ENCODE measurements around the gene HGFAC.
A peak's percentile ranks its signal among the peaks of the same experiment; 100 is the strongest.
"Not testable (repeated sequence)": the region's sequence is repeated elsewhere in the genome, so short reads cannot be mapped to it uniquely, and the experiment has no call there.

Gene HGFAC

DNA sequence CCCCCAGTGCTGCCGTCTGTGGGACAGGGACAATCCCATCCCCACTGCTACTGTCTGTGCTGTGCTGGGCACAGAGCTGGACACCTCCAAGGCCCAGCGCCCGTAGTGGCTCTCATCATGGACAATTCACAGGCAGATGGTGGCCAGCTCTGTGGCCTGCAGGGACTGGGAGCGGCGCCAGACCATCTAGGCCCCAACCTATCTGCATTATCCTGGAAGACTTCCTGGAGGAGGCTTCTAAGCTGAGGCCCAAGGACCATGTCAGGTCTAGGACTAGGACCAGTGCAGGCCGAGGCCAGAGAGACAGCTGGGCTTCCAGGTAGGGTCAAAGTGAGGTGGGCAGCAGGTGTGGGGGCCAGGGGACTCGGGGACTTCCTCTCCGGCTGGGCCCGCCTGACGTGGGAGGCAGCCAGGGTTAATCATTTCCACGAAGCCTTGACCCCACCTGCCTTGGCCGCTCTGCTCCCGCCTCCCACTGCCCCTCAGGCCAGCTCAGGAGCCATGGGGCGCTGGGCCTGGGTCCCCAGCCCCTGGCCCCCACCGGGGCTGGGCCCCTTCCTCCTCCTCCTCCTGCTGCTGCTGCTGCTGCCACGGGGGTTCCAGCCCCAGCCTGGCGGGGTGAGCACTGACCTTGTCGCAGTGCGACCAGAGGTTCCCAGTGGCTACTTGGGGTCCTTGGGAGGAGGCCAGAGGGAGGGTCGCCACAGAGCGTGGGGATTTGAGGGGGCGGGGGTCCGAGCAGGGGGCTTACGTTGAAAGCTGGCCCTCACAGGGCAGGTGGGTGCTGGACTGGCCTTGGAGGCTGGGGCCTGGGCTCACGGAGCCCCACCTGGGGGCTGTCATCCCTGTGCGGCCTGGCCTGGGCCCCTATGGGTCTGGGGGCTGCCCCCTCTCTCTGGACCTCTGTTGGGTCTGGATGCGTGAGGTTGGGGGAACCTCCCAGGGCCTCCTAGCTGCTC is at the start of gene HGFAC:
Gene HGFAC, plus strand, starts transcription at position 468 of the 959 bp plus-strand sequence. Its CDS starts 34 bp downstream, at position 502.
- no peak for DNase-seq

DNA sequence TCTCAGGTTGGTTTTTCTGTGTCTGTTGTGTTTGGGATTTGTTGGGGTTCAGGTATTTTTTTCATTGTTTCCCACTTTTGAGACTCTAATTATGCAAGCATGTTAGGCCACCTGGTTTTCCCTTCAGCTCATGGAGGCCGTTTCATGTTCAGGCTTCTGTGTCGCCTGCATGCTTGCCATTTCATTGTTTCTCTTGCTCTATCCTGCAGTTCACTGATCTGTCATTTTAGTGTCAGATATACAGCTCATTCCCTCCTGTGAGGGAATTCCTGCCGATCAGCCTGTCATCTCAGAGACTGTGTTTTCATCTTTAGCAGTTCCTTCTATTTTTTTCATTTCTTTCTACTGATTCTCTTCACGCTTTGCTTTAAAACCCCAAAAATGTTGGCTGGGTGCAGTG is 49.4 kb upstream of the HGFAC start:
- DNase-seq: no peak

- no peak for DNase-seq
Measured at GRCh38 chr4:3393171-3393570, 48.6 kb upstream of the HGFAC start.

DNA sequence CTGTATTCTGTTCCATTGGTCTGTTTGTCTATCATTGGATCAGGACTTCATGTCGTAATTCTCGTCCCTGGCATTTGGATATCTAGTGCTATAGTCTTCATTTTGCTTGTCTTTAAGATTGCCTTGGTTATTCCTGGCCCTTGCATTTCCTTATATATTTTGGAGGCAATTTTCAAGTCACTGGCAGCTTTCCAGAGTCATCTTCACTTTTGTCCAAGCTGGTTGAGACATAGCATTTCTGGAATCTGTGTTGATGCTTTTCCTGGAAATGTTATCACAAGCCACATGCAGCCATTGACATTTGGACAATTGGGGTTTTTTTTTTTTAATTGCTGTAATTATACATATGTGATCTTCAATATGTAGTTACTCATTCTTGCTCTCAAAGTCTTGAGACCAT is 45.2 kb upstream of the HGFAC start:
- DNase-seq: no peak

DNA sequence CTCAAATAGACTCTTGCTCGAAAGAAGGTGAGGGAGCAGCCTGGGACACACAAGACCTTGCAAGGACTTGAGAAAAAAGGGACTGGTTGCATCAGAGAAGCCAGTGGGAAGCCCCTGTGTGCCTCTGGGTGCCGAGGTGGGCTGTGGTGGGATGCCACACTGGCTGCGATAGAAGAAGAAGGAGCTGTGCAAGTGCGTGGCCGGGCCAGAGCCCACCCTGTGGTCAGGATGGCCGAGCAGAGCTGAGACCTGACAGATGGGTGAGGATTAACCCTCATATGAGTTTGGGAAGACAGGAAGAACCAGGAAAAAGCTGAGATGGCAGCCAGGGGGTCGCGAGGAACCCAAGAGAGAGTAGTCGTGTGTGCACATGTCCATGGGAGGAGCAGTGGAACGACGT is 44.6 kb upstream of the HGFAC start:
- DNase-seq: no peak

- peak; percentile 26 for DNase-seq
Measured at GRCh38 chr4:3399277-3400194, 42.2 kb upstream of the HGFAC start.

DNA sequence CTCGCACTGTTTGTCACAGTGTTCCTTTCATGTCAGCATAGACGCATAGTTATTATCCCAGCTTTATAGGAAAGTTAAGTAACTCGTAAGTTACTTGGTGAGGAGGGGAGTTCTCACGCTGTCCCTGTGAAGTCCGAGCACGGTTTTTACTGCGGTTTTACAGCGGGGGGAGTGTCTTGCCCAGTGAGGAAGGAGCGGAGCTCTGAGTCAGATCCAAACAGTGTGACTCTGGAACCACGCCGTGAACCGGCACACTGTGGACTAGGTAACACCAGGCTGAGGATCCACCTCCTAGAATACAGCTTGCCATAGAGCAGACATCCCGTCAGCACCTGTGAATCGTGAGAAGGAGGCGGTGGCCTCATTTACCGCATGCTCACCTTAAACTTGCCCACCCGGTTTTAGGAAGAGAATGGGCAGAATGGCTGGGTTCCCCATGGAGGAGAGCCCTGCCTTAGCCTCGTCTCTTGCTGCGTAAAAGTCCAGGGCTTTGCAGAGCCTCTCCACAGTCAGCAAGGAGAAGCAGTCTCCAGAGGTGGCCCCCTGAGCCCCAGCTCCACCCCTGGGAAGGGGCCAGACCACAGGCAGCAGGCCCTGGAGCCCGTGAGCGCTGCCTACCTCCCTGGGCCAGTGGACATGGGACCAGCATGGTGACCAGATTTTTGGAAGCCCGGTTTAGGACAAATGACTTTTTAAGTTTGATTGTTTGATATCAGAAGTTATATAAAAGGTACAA is 40.2 kb upstream of the HGFAC start:
- no peak for DNase-seq

DNA sequence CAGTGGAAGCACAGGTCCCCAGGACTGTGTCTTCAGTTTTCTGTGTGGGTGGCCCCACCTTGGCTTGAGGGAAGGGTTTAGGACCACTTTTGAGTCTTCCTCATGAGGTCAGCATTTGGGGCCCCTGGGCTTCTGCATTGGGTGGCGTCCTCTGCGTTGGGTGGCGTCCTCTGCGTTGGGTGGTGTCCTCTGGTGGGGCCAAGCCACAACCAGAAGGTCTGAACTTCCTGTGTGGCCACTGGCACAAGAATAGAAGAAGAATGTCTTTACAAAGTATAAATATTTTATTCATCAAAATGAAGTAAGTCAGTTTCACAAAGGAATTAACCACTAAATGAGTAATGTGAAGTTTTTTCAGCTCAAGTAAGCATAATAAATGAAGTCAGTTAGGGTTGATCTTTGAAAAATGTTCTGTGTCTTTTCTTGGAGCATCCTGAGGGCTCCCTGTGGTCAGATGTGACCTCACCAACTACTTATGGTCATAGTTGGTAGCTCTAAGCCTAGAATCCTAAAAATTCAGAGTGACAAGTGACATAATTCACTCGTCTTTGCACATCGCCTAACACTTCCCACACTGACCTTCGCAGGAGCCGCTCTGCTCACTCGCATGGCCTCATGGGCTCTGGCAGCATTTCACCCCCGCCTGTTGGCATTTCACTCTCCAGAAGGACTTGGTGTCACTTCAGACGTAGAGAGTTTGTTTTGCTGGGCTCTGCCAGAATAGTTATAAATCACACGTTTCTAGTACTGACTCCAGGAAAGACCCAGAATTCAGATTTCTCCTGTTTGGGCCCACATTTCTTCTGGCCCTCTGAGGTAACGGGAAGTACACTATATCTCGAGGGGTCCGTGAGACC is 39.0 kb upstream of the HGFAC start:
- no peak for DNase-seq

- DNase-seq: no peak
Measured at GRCh38 chr4:3403348-3403906, 38.3 kb upstream of the HGFAC start.

GRCh38 chr4:3404546-3404945 is 37.2 kb upstream of the HGFAC start:
- no peak for DNase-seq

GRCh38 chr4:3405176-3405575 is 36.6 kb upstream of the HGFAC start:
- no peak for DNase-seq

DNA sequence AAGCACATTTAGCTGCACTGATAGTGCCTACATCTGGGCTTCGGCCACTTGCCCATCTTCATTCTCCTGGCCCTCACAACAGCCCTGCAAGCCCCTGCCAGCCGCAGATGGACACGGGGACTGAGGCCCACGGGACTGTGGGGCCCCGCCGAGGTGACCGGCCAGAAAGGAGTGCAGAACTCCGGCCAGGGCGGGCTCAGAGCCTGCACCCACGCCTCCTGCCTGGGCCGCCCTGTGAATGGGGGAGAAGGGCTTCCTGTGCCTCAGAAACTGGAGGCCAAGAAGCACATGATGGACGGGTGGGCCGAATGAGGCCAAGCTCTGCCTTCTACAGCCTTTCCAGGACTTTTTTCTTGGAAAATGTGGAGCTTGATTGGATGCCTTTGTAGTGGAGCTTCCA is 35.7 kb upstream of the HGFAC start:
- no peak for DNase-seq

- DNase-seq: no peak
Measured at GRCh38 chr4:3406431-3406830, 35.3 kb upstream of the HGFAC start.

- no peak for DNase-seq
Measured at GRCh38 chr4:3407171-3407771, 34.5 kb upstream of the HGFAC start.

DNA sequence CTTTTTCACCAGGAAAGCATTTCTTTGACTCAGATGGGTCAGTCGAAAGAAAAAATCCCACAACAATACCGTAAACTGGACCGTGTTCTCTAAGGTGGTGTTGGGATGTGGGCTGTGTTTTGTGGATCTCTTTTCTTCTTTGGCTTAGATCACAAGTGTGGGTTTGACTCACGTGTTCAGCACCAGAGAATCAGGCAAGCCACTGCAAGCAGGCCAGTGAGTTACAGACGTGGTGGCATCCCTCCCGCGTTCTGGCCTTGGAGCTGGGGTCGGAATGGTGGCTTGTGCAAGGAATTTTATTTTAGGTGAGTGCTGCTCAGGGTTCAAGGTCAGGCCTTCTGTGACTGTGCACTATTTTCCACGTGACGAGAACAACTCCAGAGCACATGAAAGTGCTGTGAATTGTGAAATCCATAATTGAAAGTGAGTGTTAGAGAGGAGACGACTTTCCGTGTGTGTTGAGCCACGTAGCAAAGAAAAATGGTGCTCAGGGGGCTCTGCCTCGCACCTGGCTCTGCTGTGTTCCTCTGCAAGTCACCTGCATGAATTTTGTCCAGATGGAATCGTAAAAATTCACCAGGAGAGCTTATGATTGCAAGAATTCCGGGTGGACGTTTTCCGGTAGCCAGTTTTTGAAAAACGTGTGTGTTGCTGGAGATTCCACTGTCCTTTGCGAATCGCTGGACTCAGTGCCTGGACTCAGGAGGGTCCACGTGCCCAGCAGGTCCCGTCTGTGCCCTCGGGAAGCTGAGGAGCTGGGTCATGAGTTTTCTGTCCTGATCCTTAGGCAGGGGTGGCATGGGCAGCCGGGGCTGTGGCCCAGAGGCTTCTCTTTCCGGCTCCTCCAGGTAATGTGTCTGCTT is 33.6 kb upstream of the HGFAC start:
- no peak for DNase-seq

- no peak for DNase-seq
Measured at GRCh38 chr4:3408793-3409330, 32.9 kb upstream of the HGFAC start.

- DNase-seq: no peak
Measured at GRCh38 chr4:3409571-3410091, 32.1 kb upstream of the HGFAC start.

DNA sequence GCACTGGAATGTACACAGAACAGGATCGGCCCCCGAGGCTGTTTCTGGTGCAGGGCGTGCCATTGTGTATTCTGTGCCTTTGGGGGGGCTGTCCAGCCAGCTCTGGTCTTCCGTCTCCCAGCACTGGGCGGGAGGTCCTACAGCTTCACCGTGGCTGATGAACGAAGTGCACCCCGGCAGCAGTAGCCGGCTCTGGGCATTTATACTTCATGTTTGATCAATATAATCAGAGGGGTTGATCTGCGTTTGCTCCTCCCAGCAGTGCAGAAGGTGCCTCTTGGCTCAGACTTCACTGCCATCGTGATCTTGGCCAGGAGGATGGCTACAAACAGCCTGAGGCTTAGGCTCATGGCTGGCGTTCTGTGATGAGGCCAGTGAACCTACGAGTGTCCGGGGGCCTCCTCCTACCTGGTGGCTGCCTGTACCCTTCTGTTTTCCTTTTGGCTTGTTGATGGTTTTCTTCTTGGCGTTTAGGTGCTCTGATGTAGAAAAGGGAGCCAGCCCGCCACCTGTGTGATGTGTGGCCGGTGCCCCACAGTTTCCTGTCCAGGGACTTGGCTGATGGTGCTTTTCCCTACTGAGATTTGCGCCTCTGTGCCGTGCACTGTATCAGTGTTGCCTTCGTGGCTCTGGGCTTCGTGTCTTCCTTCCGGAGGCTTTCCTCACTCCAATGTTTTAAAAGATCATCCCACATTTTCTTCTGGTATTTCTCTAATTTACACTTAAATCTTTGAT is 31.2 kb upstream of the HGFAC start:
- no peak for DNase-seq

DNA sequence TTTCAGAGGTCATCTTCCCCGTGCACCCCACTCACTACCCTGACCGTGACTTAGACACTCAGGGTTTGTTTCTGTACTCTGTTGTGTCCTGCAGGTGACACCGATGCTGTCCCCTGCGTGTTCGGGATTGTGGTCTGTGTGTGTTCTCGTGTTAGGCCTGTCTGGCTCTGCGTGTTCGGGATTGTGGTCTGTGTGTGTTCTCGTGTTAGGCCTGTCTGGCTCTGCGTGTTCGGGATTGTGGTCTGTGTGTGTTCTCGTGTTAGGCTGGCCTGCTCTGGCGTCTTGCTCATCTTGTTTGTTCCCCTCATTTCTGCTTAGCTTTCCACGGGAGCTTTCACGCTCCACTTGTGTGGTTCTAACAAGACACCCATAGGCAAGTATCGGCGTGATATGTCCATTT is 30.6 kb upstream of the HGFAC start:
- not testable (repeated sequence) for DNase-seq

Data from OCI-M1 (cell line).